Ramos (cell line): ENCODE results near the gene ADRA2B.
"Not testable (repeated sequence)": the region's sequence is repeated elsewhere in the genome, so short reads cannot be mapped to it uniquely, and the experiment has no call there.

Experiments used
- in situ Hi-C: fragments of 300-500 bp; cut with MboI; formaldehyde crosslinking; loops from one replicate; pipeline ENCODE4 v1.14.3; 2022; ENCODE audit warnings: low sequenced_read_pairs; ENCODE audit not compliant: unreplicated experiment

The ADRA2B gene

DNA sequence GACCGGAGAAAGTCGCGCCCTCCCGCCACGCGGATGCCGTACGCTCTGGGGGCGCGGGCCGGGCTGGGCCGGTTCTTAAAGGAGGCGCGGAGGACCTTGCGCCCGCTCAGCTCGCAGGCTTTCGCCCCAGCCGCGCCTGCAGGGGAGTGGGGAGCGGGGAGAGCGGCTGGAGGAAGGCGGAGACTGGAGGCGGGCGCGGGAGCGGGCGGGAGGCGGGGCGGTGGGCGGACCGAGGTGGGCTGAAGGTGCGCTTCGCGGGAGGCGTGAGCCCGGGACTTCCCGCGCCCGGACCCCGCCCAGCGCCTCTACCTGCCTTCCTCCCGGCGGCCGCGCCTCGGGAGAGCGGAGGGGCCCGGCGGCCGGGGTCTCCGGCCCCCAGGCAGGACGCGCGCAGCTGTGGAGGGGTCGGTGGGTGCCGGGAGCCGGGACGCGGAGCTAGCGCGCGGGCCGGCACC lies at the start of gene ADRA2B:
Gene ADRA2B, minus strand, starts transcription at position 148 of the 455 bp plus-strand sequence. CDS start 422 bp downstream, outside the sequence.
- in situ Hi-C loops = loop anchor here (25.0 kb wide), 2 partner anchors 104 to 396 kb away; partner anchors contain the start of gene NEURL3

DNA sequence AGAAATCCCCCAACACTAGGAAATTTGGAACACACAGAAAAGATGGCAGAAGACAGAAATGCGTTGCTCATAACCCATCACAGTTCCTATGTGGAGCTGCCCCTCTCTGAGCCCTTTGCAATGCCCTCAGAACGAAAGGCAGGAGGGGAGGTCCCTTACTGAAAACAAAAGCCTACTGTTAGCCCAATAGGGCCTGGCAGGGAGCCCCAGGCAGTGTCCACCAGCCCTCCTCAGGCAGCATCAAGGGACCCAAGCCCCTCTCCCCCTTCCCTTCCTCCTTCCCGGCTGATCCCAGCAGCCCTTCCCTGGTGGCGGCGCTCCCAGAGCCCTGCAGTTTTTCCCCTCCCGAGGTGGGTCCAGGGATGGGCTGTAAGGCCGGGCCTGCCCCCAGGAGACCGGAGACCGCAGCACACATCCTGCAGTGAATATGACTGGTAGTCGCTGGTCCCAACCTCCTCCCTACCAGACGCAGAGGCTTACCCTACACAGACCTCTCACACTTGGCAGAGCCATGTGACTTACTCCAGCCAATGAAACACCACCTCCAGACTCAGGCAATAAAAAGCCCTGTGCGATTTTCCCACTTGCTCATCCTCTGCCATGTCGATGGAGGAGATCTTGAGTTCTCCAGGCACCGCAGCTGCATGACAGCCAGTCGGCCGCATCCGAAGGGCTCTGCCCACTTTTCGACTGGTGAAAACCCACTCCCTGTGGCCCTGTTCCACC lies 48.3 kb upstream of the ADRA2B start:
- in situ Hi-C loops = no loop called here

DNA sequence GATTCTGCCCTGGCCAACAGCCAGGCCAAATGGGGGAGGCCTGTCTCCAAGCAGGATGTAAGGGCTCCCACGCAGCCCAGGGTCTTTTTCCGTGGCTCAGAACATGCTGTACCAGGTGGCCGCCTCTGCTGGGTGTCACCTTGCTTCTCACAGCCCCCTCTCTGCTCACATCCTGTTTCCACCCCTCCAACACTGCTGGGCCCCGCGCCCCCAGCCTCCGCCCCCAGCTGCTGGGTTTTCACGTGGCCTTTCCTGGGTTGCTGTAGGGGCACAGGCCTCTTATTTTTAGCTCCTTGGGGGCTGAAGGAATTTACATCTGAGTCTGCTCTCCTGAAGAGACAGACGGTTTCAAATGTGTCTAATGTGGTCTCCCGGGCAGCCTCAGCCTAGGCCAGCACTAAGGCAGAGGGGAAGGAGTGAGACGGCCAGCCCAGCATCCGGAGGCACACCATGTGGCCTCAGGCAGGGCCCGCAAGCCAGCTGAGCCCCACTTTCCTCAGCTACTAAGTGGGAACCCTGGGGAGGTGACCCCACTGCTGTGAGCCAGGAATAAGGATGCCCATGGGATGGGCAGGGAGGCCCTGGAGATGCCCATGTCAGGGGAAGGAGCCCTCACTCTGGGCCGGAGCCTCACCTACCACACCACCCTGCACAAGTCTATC lies 47.5 kb upstream of the ADRA2B start:
- in situ Hi-C loops = no loop called here

DNA sequence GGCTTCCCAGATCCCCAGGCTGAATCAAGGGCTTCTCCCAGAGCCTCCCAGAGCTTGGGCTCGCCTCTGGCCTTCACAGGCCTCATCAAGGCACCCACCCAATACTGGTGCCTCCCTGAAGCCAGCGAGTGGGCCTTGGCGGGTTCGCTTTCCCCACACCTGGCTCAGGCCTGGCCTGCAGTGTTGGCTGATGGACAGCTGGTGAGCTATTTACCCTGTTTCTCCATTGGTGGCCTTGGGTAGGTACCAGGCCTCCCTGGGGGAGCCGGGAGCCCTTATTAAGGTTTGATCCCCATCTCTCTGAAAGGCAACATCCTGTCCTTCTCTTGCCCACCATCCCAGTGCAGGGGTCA lies 47.0 kb upstream of the ADRA2B start:
- in situ Hi-C loops = no loop called here

DNA sequence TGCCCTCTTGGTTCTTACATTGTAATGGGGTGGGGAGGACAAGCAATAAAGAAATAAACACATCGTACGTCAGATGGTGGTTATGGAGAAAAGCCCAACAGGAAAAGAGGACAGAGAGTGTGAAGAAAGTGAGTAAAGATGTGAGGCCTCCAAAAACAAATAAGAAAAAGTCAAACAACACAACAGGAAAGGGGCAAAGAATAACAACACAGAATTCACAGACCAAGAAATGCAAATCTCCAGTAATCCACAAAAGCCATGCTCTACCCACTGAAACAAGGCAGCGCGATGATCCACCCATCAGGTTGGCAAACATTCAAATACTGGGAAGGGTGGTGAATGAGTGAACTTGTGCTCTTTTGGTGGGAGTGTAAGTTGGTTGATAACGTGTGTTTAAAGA lies 45.5 kb upstream of the ADRA2B start:
- in situ Hi-C loops = no loop called here

DNA sequence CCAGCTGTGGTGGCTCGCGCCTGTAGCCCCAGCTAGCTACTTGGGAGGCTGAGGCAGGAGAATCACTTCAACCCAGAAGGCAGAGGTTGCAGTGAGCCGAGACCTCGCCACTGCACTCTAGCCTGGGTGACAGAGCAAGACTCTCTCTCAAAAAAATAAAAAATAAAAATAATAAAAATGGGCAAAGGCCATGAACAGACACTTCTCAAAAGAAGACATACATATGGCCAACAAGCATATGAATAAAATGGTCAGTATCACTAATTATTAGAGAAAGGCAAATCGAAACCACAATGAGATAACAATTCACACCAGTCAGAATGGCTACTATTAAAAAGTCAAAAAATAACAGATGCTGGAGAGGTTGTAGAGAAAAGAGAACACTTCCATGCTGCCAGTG lies 44.0 kb upstream of the ADRA2B start:
- in situ Hi-C loops = not testable (repeated sequence)

DNA sequence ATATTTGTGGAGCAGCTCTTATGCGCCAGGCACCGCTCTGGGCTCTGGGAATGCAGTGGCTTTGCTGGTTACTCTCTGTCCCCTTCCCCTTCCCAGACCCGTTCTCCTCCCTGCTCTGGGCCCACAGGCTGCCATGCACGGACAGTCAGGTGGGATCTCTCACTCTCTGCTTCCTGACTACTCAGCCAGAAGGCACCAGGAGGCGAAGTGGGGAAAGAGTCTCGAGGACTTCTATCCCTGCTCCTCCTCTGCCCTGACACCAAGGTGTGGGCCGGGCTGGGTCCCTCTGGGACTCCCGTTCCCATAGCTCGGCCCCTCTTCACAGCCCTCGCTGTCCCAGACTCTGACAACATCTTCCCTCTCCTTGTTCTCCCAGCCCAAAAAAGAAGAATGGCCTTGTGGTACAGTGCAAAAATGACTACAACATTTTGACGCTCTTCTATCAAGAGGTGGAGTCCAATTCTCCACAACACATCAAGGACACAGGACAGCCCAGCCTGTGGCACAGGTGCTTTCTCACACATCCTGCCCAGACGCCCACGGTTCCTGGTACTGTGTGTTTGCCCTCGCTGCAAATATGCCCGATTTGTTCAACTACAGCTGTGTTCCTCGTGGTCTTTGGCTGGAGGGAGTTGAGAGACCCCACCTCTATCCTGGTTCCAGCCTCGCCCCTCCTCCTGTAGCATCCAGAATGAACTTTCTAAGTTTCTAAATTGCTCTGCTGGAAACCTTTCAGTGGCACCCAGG lies 42.9 kb upstream of the ADRA2B start:
- in situ Hi-C loops = no loop called here

DNA sequence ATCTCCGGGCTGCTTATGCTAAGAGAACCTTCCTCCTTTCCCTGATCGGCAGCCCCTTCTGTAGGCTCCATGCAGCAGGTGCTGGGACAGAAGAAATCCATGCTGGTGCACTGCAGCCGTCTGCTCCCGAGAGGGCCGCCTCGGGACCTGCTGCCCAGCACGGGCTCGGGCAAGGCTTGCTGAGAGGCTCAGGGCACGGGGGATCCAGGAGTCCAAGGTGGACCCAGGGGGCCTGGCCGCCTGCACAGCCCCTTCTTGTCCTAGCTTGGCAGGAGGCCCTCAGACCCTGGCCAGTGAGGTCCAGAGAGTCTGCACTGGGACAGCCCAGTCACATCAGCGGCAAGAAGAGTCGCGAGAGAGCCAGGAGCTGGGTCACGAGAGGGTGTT lies 42.2 kb upstream of the ADRA2B start:
- in situ Hi-C loops = no loop called here

DNA sequence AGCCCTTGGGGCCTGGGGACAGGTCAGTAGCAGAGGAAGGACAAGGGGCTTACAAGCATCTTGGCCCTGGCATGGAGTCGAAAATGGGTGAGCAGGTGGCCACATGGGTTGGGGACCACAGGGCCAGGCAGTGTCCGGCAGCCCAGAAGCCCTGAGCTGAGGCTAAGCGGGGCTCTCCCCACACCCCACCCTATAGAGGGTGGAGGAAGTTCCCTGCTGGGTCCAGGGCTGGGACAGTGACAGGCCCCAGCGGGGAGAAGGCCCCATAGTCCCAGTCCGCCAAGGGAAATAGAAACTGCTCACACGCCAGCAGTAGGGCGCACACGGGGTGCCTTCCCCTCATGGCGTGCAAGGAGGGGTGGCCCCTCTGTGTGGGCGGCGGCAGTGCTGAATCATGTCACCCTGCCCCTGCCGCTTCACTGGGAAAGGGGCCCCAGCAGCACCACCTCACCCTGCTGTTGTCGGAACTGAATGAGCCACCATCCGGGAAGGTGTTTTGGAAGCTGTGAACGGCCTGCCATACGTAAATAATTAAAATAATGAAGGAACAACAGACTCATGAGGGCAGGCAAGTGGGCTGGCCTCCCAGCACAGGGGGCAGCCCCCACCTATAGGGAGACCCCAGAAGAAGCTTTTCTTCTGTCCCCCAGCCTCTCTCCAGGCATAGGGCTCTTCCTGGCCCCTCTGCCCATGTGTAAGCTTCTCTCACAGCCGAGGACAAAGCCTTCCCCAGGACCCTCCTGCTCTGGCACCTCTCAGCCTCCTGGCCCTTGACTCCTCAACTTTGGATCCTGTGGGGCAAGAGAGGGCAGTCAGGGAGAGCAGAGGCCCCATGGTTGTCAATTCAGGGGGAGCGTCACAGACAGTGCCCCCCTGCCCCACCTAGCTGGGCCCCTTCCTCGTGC lies 41.5 kb upstream of the ADRA2B start:
- in situ Hi-C loops = no loop called here

DNA sequence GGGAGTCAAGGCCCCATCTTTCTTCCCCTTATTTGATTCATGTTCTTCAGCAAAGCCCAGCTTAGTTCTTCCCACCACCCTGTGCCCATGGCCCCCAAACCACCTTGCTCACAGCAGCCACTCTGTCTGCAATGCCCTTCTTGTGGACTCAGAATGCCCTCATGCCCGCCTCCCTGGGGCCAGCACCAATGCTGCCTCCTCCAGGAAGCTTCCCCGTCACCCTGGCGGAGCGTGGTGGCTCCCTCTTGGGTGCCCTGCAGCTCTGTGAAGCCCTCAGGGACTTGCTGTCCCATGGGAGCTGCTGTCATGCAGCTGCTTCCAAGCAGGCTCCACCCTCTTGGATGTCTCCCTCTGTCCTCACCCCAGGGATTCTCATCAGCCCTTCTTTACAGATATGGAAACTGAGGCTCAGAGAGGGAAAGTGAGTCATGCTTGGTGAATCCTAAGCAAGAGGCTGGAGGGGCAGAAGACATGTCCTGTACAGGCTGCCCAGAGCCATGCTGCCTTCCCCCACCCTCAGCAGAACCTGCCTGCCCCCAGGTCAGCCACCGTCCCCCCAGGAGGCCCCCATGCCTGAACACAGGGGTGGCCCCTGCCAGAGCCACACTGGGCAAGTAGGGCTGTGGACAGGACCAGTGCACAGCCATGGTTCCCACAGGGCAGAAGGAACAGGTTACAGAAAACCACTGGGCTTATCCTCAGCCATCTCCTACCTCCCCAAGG lies 40.7 kb upstream of the ADRA2B start:
- in situ Hi-C loops = no loop called here

DNA sequence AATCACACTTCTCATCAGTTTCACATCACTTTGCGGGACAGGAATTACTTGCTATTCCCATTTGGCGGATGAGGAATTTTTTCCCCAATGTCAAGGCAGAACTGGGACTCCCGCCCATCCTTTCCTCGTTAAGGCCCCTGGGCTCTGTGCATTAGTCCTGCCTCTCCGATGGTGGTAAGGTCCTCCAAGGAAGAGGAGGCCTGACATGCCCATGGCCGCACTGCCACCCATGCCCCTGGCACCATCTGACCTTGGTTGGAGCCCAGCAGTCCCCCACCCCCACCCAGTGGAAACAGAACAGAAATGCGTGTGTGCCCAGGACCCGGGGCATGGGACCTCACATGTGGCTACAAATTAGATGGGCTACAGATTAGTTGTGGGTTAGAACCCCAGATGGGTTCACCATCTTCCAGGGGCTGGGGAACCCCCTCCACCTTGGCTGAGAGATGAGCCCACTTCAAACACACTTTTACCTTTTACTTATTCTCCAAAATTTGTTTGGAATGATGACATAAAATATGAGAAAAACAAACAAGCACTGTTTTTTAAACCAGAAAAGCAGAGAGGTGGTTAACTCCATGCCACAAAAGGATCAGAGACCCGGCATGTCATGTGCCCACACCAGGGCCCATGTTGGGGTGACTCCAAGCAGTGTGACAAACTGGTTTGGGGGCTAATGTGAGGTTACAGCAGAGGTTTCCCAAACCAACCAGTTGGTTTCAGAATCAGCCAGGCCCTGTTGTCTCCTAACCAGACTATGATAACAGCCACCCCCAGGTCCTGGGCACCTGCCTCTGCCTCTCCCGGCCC lies 39.8 kb upstream of the ADRA2B start:
- in situ Hi-C loops = no loop called here

DNA sequence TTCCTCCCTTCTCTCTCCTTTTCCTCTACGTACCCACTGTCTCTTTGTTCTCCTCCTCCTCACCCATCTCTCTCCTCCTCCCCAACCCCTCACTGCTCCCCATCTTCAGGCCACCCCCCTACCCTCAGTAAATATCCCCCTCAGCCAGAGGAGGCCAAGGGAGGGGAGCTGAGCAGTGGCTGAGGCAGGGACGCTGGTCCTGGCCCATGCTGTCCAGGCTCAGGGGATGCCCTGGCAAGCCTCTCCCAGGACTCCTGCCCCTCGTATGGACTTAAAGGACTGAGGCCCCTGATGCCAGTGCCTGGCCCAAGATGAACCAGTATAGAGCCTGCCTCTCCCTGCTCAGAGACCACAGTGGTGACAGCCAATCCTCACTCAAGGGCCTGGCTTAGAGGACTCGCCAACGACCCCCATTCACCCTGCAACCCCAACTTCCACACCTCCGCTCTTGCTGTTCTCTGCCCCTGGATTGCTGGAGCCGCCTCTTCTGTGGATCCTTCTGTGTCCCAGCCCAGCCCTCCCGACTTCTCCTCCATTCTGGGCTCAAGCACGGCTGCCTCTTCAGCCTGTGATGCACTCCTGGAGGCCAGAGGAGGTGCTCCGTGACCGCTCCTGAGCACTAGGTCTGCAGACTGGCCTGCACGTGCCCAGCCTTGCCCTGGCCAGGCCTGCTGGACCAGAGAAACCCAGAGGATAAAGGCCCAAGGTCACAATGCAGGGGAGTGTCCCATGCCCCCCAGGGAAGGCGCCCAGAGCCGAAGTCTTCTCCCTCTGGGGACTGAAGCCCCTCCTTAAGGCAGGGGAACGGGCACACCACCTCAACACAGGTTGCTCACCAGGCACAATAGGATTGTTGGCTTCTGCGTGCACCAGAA lies 38.4 kb upstream of the ADRA2B start:
- in situ Hi-C loops = no loop called here

DNA sequence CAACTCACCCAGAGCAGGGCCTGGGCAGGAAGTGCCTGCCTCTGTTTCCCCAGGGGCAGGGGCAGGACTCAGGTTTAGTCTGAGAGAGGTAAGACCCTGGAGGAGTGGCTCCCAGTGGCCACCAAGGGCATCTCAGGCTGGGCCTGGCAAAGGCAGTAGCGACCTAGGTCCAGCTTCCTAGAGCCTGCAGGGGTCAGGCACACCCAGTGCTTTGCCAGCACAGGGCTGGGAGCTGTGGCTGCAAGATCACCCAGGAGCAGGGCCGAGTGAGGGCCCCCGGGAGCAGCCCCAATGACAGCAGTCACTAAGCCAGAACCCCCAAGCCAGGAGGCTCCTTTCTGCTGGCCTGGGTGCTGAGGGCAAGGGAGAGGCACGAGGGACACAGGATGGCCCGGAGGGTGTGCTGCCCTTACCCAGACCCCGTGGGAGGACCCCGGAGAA lies 37.6 kb upstream of the ADRA2B start:
- in situ Hi-C loops = no loop called here

DNA sequence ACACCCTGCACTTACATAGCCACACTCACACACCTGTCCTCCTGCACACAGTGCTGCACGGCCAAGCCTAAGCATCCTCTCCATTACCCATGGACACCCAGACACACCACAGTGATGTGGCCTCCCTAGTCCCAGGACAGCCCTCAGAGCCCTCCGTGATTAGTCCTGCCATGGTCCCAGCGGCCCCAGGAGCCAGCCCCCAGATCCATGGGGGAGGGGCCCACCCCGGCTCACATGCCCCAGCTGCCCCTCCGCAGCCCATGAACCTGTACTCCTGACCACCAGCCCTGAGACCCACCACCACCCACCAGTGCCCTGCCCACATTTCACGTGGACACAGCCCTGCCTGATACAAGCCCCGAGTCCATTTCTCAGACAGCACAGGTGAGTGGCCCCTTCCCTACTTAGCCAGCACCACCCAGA lies 36.9 kb upstream of the ADRA2B start:
- in situ Hi-C loops = no loop called here

DNA sequence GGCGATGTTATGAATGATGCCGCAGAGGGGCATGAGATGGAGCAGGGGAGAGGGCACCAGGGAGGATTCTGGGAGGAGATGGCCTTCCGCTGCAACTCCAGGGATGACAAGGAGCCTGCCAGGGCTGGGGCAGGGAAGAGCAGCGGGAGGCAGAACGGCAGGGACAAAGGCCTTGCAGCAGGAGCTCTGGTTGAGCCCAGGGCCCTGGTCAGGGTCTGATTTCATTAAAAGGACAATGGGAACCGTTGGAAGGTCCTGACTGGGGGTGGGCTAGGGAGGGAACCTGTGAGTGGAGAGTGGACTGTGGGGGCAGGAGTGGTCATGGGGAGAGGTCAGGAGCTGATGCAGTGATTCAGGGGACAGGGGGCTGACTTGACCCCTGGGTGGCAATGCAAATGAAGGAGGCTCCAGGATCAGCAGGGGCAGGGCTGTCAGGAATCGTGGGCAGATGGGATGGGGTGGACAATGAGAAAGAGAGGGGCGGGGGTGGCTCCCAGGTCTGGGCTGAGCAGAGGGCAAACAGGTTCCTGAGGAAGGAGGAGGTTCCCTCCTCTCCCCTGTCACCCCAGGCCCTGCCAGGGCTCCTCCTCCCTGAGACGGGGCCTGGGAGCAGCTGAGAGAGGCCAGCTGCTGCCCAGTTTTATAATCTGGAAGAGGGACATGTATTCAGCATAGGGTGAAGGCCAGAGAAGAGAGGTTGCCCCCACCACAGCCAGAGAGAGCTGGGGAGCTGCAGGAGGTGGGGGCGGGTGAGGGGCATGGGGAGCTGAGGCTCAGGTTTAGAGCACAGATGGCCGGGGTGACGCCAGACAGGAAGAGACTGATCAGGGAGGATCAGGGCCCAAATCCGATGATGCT lies 36.2 kb upstream of the ADRA2B start:
- in situ Hi-C loops = no loop called here

DNA sequence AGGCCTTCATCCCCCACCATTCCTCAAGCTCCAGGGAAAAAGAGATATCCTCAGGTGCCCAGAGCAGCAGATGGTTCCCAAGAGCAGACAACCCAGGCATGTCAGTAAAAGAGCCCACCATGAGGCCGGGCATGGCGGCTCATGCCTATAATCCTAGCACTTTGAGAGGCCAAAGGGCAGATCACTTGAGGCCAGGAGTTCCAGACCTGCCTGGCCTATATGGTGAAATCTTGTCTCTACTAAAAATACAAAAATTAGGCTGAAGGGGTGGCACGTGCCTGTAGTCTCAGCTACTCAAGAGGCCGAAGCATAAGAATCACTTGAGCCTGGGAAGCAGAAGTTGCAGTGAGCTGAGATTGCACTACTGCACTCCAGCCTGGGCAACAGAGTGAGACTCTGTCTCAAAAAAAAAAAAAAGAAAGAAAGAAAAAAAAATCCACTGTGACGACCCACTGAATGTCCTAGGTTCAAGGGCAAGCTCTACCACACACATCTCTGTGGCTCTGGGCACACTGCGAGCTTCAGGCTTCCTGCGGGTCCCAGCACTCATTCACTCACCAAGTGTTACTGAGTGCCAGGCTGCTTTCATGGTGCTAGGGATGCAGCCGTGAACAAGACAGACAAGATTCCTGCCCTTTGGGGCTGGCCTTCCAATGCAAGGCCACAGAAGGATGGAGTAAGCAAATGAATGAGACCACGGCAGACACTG lies 35.4 kb upstream of the ADRA2B start:
- in situ Hi-C loops = no loop called here
